HUES64 (cell line): ENCODE data around the gene SLC8A1.

ENCODE experiments used
- H3K27ac ChIP-seq: 2 replicates; pipeline ENCODE4 v1.7.0; 2013; ENCODE audit warnings: low read depth, low read length, inconsistent platforms
- H3K27me3 ChIP-seq: 2 replicates; pipeline ENCODE4 v1.6.1; 2013; ENCODE audit warnings: mild to moderate bottlenecking, low read length; ENCODE audit not compliant: insufficient read depth
- H3K36me3 ChIP-seq: 2 replicates; pipeline ENCODE4 v1.6.1; 2013; ENCODE audit warnings: mild to moderate bottlenecking, low read length; ENCODE audit not compliant: insufficient read depth
- H3K4me1 ChIP-seq: 2 replicates; pipeline ENCODE4 v1.6.1; 2013; ENCODE audit warnings: mild to moderate bottlenecking, low read length, moderate library complexity; ENCODE audit not compliant: insufficient read depth
- H3K4me3 ChIP-seq: 2 replicates; pipeline ENCODE4 v1.5.1; 2013; ENCODE audit warnings: mild to moderate bottlenecking, low read length, moderate library complexity
- H3K9ac ChIP-seq: 2 replicates; pipeline ENCODE4 v1.6.1; 2013; ENCODE audit warnings: mild to moderate bottlenecking, low read depth, low read length
- H3K9me3 ChIP-seq: 2 replicates; pipeline ENCODE4 v1.6.1; 2013; ENCODE audit warnings: low read depth, low read length; ENCODE audit not compliant: insufficient read depth
- WGBS: fragments of 150-250, 120-280 bp; methylation state at CpG from one replicate; pipeline ENCODE4 v1.1.7; 2013; ENCODE audit warnings: missing lambda C conversion rate; 5-methylcytosine and 5-hydroxymethylcytosine counted together

The SLC8A1 gene

DNA sequence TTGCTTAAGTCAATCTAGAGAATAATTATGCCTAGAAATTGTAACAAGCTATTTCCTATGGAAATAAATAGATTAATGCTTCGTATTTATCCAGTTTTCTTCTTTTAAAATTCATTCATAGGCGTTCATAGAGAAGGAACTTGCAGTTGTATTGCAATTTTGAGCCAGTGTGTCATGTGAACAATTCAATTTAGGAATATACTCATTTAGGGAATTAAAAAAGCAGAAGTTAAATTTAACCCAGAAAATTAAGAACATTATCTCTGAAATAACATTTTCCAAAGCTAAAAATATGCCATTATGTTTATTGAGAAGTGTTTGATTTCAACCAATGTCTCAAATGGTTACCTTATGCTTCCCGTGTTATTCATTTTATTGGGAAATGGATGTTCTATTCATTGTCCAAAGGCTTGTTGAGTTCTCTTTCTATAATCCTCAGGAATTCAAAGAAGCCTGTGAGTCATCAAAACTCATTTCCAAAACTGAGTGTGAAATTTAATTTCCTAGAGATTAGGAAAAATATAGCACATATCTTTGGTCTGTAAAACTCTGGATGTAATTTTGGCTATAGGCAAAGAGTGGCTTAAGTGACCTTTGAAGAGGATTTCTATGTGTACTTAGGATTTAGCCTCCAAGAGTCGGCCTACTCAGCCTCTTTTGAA is 99.7 kb downstream of the SLC8A1 start:
- no peaks in the 10 kb centered on the region for H3K36me3 ChIP-seq
- H3K27me3 ChIP-seq = no peaks in the 10 kb centered on the region
- no peaks in the 10 kb centered on the region for H3K4me1 ChIP-seq
- no peak overlapping the region for H3K9ac ChIP-seq
- H3K9me3 ChIP-seq = no peaks in the 10 kb centered on the region
- WGBS = 92% methylated on average over 2 of the region's 4 CpGs
- H3K4me3 ChIP-seq = no peak overlapping the region
- H3K27ac ChIP-seq = no peak overlapping the region

GRCh38 chr2:40348665-40349064 is 103.2 kb downstream of the SLC8A1 start:
- no peak overlapping the region for H3K27ac ChIP-seq
- no peak overlapping the region for H3K4me3 ChIP-seq
- H3K9ac ChIP-seq = no peak overlapping the region
- no peaks in the 10 kb centered on the region for H3K36me3 ChIP-seq
- H3K4me1 ChIP-seq = no peaks in the 10 kb centered on the region
- WGBS = 70% methylated on average over 5 of the region's 5 CpGs
- no peaks in the 10 kb centered on the region for H3K27me3 ChIP-seq
- no peaks in the 10 kb centered on the region for H3K9me3 ChIP-seq

DNA sequence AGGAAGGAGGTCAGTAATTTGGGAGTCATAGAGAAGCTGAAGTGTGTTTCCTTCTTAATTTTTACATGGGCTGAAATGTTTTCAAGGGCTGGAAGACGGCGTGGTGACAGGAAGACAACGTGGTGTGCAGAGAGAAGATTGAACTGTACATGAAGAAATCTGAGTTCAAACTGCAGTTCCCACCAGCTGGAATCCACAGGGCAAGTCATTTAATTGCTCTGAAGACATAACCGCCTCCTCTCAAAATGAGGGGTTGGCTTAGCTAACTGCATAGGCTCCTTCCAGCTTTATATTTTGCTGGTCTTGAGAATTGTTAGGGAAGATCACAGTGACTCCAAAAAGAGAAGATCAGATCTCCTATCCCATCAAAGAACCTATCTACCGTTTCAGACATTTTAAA is 103.9 kb downstream of the SLC8A1 start:
- WGBS = 92% methylated on average over 5 of the region's 5 CpGs
- no peak overlapping the region for H3K9ac ChIP-seq
- no peak overlapping the region for H3K27ac ChIP-seq
- H3K36me3 ChIP-seq = no peaks in the 10 kb centered on the region
- H3K4me1 ChIP-seq = no peaks in the 10 kb centered on the region
- H3K9me3 ChIP-seq = no peaks in the 10 kb centered on the region
- H3K4me3 ChIP-seq = no peak overlapping the region
- no peaks in the 10 kb centered on the region for H3K27me3 ChIP-seq

DNA sequence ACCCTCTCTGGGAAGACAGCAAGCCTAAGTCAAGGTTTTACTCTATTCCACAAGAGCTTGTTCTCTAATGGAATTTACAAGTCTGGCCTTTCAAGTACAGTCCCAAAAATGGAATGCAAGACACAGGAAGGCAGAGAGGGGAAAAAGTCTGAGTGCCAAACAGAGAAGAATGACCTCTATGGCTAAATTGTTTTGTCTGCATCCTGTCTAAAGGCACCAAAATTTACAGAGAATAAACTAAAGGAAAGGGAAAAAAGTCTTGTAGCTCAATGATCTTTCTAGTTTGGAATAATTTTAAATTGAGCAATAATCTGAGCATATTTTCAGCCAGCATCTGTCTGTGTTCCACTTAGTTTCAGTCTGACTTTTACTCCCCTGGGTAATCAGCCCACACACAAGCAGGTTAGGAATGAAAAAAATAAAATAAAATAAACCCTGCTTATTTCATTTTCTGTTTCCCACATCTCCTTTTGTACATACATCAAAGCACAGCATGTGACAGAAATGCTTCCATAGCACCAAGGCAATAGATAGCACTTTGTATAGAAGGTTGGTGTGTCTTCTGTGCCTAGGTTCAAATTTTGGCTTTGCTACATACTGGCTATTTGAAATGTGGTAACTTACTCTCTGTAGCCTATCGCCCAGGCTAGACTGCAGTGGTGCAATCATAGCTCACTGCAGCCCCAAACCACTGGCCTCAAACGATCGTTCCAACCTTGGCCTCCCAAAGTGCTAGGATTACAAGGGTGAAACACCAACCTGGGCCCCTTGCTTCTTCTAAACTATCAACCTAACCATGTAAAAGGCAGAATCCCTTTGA is 105.1 kb downstream of the SLC8A1 start:
- Histone ChIP-seq H3K9me3 (no peaks in the 10 kb centered on the region), H3K27ac (no peak overlapping the region), H3K4me3 (no peak overlapping the region), H3K36me3 (no peaks in the 10 kb centered on the region), H3K9ac (no peak overlapping the region), H3K4me1 (no peaks in the 10 kb centered on the region), H3K27me3 (no peaks in the 10 kb centered on the region)
- WGBS = 94% methylated on average over 3 of the region's 3 CpGs

DNA sequence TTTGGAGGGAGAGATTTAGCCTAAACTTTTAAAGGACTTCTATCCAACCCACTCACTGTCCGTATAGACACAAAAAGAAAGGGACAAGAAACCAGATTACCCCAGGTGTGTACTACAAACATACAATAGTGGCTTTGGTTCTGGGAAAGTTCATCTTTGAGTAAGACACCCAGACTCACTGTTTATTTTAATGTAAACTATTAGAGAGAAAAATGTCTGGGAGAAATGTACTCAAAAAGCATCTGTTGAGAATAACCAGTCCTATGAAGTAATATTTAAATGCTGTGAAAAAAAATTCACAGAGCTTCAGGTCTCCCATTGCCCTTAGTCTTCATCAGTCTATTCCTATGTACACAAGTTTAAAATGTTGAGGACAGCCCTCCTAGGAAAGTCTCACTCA is 107.5 kb downstream of the SLC8A1 start:
- H3K4me3 ChIP-seq = no peak overlapping the region
- H3K9ac ChIP-seq = no peak overlapping the region
- H3K27me3 ChIP-seq = no peaks in the 10 kb centered on the region
- H3K27ac ChIP-seq = no peak overlapping the region
- H3K36me3 ChIP-seq = no peaks in the 10 kb centered on the region
- no CpG with 5 or more reads among the region's 1 CpG for WGBS
- no peaks in the 10 kb centered on the region for H3K4me1 ChIP-seq
- H3K9me3 ChIP-seq = no peaks in the 10 kb centered on the region

- no peak overlapping the region for H3K4me3 ChIP-seq
- H3K36me3 ChIP-seq = no peaks in the 10 kb centered on the region
- no peaks in the 10 kb centered on the region for H3K9me3 ChIP-seq
- H3K9ac ChIP-seq = no peak overlapping the region
- H3K27me3 ChIP-seq = no peaks in the 10 kb centered on the region
- H3K4me1 ChIP-seq = no peaks in the 10 kb centered on the region
- 92% methylated on average over 2 of the region's 2 CpGs for WGBS
- no peak overlapping the region for H3K27ac ChIP-seq
Observed at GRCh38 chr2:40343902-40344301, 108.0 kb downstream of the SLC8A1 start.

- Histone ChIP-seq H3K9me3 (no peaks in the 10 kb centered on the region), H3K9ac (no peak overlapping the region), H3K36me3 (no peaks in the 10 kb centered on the region), H3K27ac (no peak overlapping the region), H3K27me3 (no peaks in the 10 kb centered on the region), H3K4me3 (no peak overlapping the region), H3K4me1 (no peaks in the 10 kb centered on the region)
- WGBS = no CpG with 5 or more reads among the region's 1 CpG
Observed at GRCh38 chr2:40341198-40341597, 110.7 kb downstream of the SLC8A1 start.

DNA sequence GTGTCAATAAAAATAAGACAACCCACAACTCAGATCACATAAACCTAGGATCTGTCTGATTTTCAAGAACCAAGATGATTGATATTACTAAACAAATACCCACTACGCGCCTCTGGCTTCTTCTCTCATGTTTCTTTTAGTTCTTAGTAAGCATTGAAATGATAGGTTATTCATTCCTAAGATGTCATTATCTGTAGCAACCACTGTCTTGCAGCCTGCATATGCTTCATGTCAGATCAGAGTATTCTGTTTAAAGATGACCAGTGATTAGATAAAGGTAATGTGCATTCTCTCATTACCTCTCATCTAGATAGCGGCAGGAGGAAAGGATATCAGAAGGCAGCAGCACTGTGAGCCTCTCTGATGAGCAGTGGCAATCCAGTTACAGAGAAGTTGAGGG is 112.9 kb downstream of the SLC8A1 start:
- Histone ChIP-seq H3K4me1 (no peaks in the 10 kb centered on the region), H3K4me3 (no peak overlapping the region), H3K9me3 (no peaks in the 10 kb centered on the region), H3K36me3 (no peaks in the 10 kb centered on the region), H3K27me3 (no peaks in the 10 kb centered on the region), H3K27ac (no peak overlapping the region), H3K9ac (no peak overlapping the region)
- WGBS = 86% methylated on average over 1 of the region's 3 CpGs

DNA sequence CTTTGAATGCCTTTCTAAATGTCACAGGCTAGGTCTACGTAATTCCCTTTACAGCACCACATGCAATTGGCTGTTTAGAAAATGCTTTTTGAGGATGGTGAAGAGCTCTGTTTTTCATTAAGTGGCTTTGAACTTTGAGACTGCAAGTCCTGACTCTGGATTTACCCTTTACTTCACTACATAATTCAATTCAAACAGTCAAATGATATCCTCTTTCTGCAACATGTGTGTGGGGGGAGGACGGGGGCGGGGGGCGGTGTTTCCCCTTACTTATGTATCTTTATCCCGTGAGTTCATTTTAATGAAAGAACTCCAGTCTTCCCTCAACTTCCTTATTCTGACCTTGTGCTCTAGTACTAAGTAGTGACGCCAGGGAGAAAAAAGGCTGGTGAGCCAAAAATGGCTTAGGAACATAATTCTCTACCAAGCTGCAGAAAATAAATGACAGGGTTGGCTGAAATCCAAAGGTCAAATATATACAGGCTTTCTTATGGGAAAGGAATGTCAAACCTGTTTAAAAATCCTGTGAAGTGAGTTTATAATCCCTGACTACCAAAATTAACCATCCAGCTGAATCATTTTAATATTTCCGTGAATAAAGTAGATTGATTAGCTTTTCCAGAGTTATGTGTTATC is 119.6 kb downstream of the SLC8A1 start:
- no peak overlapping the region for H3K27ac ChIP-seq
- no peak overlapping the region for H3K9ac ChIP-seq
- no peak overlapping the region for H3K4me3 ChIP-seq
- H3K9me3 ChIP-seq = no peaks in the 10 kb centered on the region
- H3K4me1 ChIP-seq = no peaks in the 10 kb centered on the region
- 100% methylated on average over 3 of the region's 7 CpGs for WGBS
- no peaks in the 10 kb centered on the region for H3K27me3 ChIP-seq
- no peaks in the 10 kb centered on the region for H3K36me3 ChIP-seq

DNA sequence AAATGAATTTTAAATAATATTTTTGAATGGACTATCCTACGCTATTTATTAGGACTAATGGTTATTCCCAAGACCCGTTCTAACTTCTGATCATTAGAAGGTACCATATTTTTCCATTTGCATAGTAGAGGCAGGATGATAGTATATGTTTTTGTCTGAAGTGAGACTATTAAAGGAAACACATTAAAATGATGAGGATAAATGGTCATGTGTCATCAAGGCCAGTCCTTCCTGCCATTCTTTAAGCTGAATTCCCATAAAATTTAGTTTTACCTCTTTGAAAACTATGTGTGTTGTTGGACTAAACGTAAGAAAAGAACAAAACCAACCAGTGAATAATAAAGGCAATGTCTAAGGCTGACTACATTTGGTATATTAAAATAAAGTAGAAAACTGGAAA is 121.8 kb downstream of the SLC8A1 start:
- no peak overlapping the region for H3K27ac ChIP-seq
- H3K27me3 ChIP-seq = no peaks in the 10 kb centered on the region
- no peaks in the 10 kb centered on the region for H3K9me3 ChIP-seq
- no peaks in the 10 kb centered on the region for H3K4me1 ChIP-seq
- 100% methylated on average over 1 of the region's 3 CpGs for WGBS
- H3K4me3 ChIP-seq = no peak overlapping the region
- H3K36me3 ChIP-seq = no peaks in the 10 kb centered on the region
- H3K9ac ChIP-seq = no peak overlapping the region

DNA sequence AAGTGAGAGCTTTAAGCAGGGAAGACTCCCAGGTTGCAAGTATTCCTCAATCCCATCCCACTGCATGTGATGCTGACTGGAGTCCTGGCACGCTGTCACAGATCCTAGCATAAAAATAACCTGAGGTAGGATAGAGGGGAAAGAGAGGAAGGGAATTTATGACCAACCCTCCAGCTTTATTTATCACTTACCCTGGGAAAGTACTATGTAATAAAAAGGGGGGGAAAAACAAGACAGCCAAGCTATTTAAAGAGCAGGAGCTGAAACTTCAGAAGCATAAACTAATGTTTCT is 122.2 kb downstream of the SLC8A1 start:
- no peaks in the 10 kb centered on the region for H3K9me3 ChIP-seq
- WGBS = no CpG with 5 or more reads among the region's 1 CpG
- no peaks in the 10 kb centered on the region for H3K27me3 ChIP-seq
- H3K4me3 ChIP-seq = no peak overlapping the region
- no peak overlapping the region for H3K9ac ChIP-seq
- no peaks in the 10 kb centered on the region for H3K4me1 ChIP-seq
- H3K36me3 ChIP-seq = no peaks in the 10 kb centered on the region
- H3K27ac ChIP-seq = no peak overlapping the region
